Measurements from ENCODE around the gene OR9Q1.
A peak's percentile ranks its signal among the peaks of the same experiment; 100 is the strongest.
"Not testable (repeated sequence)": the region's sequence is repeated elsewhere in the genome, so short reads cannot be mapped to it uniquely, and the experiment has no call there.

Gene OR9Q1

GRCh38 chr11:58192229-58192628 is 168.5 kb downstream of the OR9Q1 start:
- TF ChIP-seq Cebpa-rat (IDR thresholded peaks at IDR 0.05), result no peak
- H3K36me3 ChIP-seq, result no peaks in the 10 kb centered on the region

GRCh38 chr11:58193391-58193790 is 169.7 kb downstream of the OR9Q1 start:
- H3K27ac ChIP-seq, result no peak overlapping the region
- no peaks in the 10 kb centered on the region for H4K20me1 ChIP-seq
- no peak overlapping the region for H3K4me2 ChIP-seq
- no peaks in the 10 kb centered on the region for H3K27me3 ChIP-seq
- no peaks in the 10 kb centered on the region for H3K4me1 ChIP-seq
- no peaks in the 10 kb centered on the region for H3K36me3 ChIP-seq
- no peak for TF ChIP-seq Cebpa-rat (IDR thresholded peaks at IDR 0.05)
- H3K9me3 ChIP-seq (replicated peaks in 1 of 11), result peaks cover 6 to 23% (median 15%) of the 10 kb centered on the region in 11 experiments; a peak in 16 of 22 replicates
- no peak overlapping the region for H3K9ac ChIP-seq
- no peak overlapping the region for H3K4me3 ChIP-seq

More at GRCh38 chr11:58192229-58192628, 168.5 kb downstream of the OR9Q1 start:
- Histone ChIP-seq H3K9ac (no peak overlapping the region), H3K27ac (no peak overlapping the region), H3K9me3 (replicated peaks in 1 of 11) (peaks cover 0 to 11% (median 5%) of the 10 kb centered on the region in 11 experiments; a peak in 13 of 22 replicates), H4K20me1 (no peaks in the 10 kb centered on the region), H3K4me2 (no peak overlapping the region), H3K4me1 (no peaks in the 10 kb centered on the region), H3K4me3 (no peak overlapping the region), H3K27me3 (no peaks in the 10 kb centered on the region)

- Histone ChIP-seq H3K4me2 (no peak overlapping the region), H3K4me3 (no peak overlapping the region), H3K27me3 (no peaks in the 10 kb centered on the region), H3K4me1 (no peaks in the 10 kb centered on the region), H4K20me1 (no peaks in the 10 kb centered on the region), H3K27ac (no peak overlapping the region), H3K9ac (no peak overlapping the region), H3K9me3 (replicated peaks in 1 of 11) (peaks cover 6 to 24% (median 16%) of the 10 kb centered on the region in 11 experiments; a peak in 16 of 22 replicates), H3K36me3 (no peaks in the 10 kb centered on the region)
- TF ChIP-seq Cebpa-rat (IDR thresholded peaks at IDR 0.05), result no peak
Measured at GRCh38 chr11:58195939-58196338, 172.3 kb downstream of the OR9Q1 start.

- Histone ChIP-seq H4K20me1 (no peaks in the 10 kb centered on the region), H3K9ac (no peak overlapping the region), H3K27ac (no peak overlapping the region), H3K9me3 (replicated peaks in 1 of 11) (peaks cover 6 to 24% (median 16%) of the 10 kb centered on the region in 11 experiments; a peak in 16 of 22 replicates), H3K27me3 (no peaks in the 10 kb centered on the region), H3K4me1 (peaks cover 0 to 3% (median 0%) of the 10 kb centered on the region in 10 experiments; a peak in 2 of 20 replicates), H3K36me3 (no peaks in the 10 kb centered on the region), H3K4me2 (no peak overlapping the region), H3K4me3 (no peak overlapping the region)
- TF ChIP-seq Cebpa-rat (IDR thresholded peaks at IDR 0.05), result no peak
Measured at GRCh38 chr11:58199271-58199670, 175.6 kb downstream of the OR9Q1 start.

- Histone ChIP-seq H3K36me3 (no peaks in the 10 kb centered on the region), H3K27ac (no peak within 1 kb of the TSS), H3K4me3 (no peak within 1 kb of the TSS), H3K4me2 (peak within 1 kb of the TSS in 3 of 11 experiments; percentile 1 to 7 (median 4); a peak in 1 of 22 replicates), H3K4me1 (peaks cover 0 to 6% (median 0%) of the 10 kb centered on the region in 10 experiments; a peak in 2 of 20 replicates), H3K9ac (no peak within 1 kb of the TSS), H4K20me1 (no peaks in the 10 kb centered on the region), H3K27me3 (no peaks in the 10 kb centered on the region), H3K9me3 (replicated peaks in 1 of 11) (no peaks in the 10 kb centered on the region)
- no peak for TF ChIP-seq Cebpa-rat (IDR thresholded peaks at IDR 0.05)
Measured at GRCh38 chr11:58204042-58204441, 180.4 kb downstream of the OR9Q1 start, which contains the start of gene OR1S2. Gene OR1S2 (minus strand): TSS chr11:58204142. CDS start chr11:58204142, 0 bp downstream.

GRCh38 chr11:58212420-58212819 is 188.7 kb downstream of the OR9Q1 start, which contains the start of gene OR1S1:
Gene OR1S1 (plus strand): TSS chr11:58212720.
- not testable (repeated sequence) for H3K27me3 ChIP-seq; H3K4me2 ChIP-seq; H3K4me1 ChIP-seq; H3K9ac ChIP-seq; H3K9me3 ChIP-seq (replicated peaks in 1 of 11); H3K27ac ChIP-seq; H3K4me3 ChIP-seq; H4K20me1 ChIP-seq; H3K36me3 ChIP-seq

- H3K4me3 ChIP-seq, result no peak overlapping the region
- no peaks in the 10 kb centered on the region for H3K9me3 ChIP-seq (replicated peaks in 1 of 11)
- H4K20me1 ChIP-seq, result no peaks in the 10 kb centered on the region
- H3K4me1 ChIP-seq, result no peaks in the 10 kb centered on the region
- H3K27me3 ChIP-seq, result no peaks in the 10 kb centered on the region
- no peaks in the 10 kb centered on the region for H3K36me3 ChIP-seq
- no peak for TF ChIP-seq Cebpa-rat (IDR thresholded peaks at IDR 0.05)
- no peak overlapping the region for H3K27ac ChIP-seq
- no peak overlapping the region for H3K9ac ChIP-seq
- H3K4me2 ChIP-seq, result no peak overlapping the region
Measured at GRCh38 chr11:58216476-58216875, 192.8 kb downstream of the OR9Q1 start.

- Histone ChIP-seq H3K9ac (no peak overlapping the region), H3K4me3 (no peak overlapping the region), H3K4me2 (no peak overlapping the region), H3K36me3 (no peaks in the 10 kb centered on the region), H3K4me1 (no peaks in the 10 kb centered on the region), H3K27me3 (no peaks in the 10 kb centered on the region), H3K27ac (no peak overlapping the region), H3K9me3 (replicated peaks in 1 of 11) (0 out of 22 replicates have a peak, but pooled peaks cover 0 to 1% (median 0%) of the 10 kb centered on the region in 11 experiments), H4K20me1 (no peaks in the 10 kb centered on the region)
- no peak for TF ChIP-seq Cebpa-rat (IDR thresholded peaks at IDR 0.05)
Measured at GRCh38 chr11:58222721-58223120, 199.0 kb downstream of the OR9Q1 start.

- Histone ChIP-seq H3K9ac (no peak overlapping the region), H3K27me3 (no peaks in the 10 kb centered on the region), H3K36me3 (no peaks in the 10 kb centered on the region), H3K4me1 (no peaks in the 10 kb centered on the region), H3K4me2 (no peak overlapping the region), H3K4me3 (no peak overlapping the region), H4K20me1 (no peaks in the 10 kb centered on the region), H3K9me3 (replicated peaks in 1 of 11) (peaks cover 0 to 8% (median 0%) of the 10 kb centered on the region in 11 experiments; a peak in 2 of 22 replicates), H3K27ac (no peak overlapping the region)
- no peak for TF ChIP-seq Cebpa-rat (IDR thresholded peaks at IDR 0.05)
Measured at GRCh38 chr11:58227956-58228615, 204.4 kb downstream of the OR9Q1 start.
